Ishikawa (cell line): Measurements from ENCODE around the gene ZG16B.

ENCODE experiments used
- EP300 ChIP-seq: IDR thresholded peaks from 2 replicates; pipeline ENCODE4 v1.6.1; 2012; ENCODE audit warnings: borderline replicate concordance
- NFIC ChIP-seq: IDR thresholded peaks from 2 replicates; pipeline ENCODE4 v1.6.1; 2012
- YY1 ChIP-seq: IDR thresholded peaks from 2 replicates; pipeline ENCODE4 v1.6.1; 2012; ENCODE audit warnings: low read depth

DNA sequence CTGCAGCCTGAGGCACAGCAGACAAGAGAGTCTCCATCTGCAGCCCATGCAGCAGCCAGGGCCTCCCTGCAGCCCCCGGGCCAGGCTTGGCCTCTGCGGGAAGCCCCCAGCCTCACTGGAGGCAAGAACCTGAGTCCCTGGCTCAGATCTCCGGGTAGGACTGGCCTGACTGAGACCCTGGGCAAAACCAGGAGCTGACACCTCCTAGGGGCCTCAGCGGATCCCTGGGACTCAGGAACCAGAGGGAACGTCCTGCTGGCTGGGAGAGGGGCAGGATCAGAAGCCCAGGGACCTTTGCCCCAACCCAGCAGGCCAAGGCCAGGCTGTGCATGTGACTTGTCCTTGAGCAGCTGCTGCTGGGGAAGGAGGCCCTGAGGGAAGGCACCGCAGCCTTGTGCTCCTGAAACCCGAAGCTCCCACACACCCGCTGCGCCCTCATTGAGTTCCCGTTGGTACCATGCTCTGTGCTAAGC lies 14.8 kb upstream of the ZG16B start:
- TF ChIP-seq NFIC: no peak
- TF ChIP-seq YY1: no peak
- TF ChIP-seq EP300: no peak
